ENCODE data around the gene DECR2.

DNA sequence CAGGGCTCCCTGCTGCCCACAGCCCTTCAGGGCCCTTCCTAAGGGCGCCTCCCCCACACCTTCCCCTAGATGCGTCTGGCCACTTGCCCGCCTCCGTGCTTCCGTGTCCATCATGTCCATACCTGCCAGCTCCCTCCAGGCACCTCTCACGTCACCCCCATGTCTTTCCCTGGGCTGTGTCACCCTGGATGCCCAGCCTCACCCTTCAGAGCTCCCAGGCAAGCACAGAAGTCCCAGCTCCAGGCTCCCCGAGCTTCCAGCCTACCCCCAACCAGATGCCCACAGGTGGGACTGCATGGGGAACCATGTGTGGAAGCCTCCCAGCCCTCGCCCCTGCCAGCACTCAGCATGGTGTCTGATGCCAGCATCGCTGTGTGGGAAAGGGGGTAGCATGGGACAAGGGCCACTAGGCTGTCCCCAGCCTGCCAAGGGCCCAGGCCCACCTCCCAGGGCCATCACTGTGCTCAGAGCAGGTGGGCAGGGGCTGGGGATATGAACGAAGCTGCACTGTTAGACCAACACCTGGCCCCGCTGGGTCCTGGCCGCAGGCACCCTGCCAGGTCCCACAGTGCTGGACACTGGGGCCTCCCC is 47.3 kb upstream of the DECR2 start:
- TF ChIP-seq, protein P1, sequence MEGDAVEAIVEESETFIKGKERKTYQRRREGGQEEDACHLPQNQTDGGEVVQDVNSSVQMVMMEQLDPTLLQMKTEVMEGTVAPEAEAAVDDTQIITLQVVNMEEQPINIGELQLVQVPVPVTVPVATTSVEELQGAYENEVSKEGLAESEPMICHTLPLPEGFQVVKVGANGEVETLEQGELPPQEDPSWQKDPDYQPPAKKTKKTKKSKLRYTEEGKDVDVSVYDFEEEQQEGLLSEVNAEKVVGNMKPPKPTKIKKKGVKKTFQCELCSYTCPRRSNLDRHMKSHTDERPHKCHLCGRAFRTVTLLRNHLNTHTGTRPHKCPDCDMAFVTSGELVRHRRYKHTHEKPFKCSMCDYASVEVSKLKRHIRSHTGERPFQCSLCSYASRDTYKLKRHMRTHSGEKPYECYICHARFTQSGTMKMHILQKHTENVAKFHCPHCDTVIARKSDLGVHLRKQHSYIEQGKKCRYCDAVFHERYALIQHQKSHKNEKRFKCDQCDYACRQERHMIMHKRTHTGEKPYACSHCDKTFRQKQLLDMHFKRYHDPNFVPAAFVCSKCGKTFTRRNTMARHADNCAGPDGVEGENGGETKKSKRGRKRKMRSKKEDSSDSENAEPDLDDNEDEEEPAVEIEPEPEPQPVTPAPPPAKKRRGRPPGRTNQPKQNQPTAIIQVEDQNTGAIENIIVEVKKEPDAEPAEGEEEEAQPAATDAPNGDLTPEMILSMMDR (IDR thresholded peaks at IDR 0.05) = no peak
- no peak for TF ChIP-seq POLR2AphosphoS5 (IDR thresholded peaks at IDR 0.05)
- no peak for TF ChIP-seq EP300 (IDR thresholded peaks at IDR 0.05)
- TF ChIP-seq POLR2A (IDR thresholded peaks at IDR 0.05) = no peak

All from sigmoid colon (tissue), 4 donors.